Spleen (tissue), 11 donors: ENCODE measurements around the gene HNMT. TPM values are rescaled to one million over a fixed set of nuclear protein-coding genes. Genes with fewer than 3 reads are reported as not detected.

Experiments used
- DNase-seq: peaks from one replicate; pipeline ENCODE4 v3.0.0-alpha.2; 2020
- H3K27ac ChIP-seq, 8 donors: fragments of 200-600 bp; sonication (generic) in 7 of 8; 1 replicate in 4 of 8; 2 replicates in 4 of 8; pipeline versions ENCODE4 v1.5.0 to v1.8.0; 2016 to 2021; ENCODE audit warnings: inconsistent platforms in 4 of 8, mild to moderate bottlenecking in 4 of 8, moderate library complexity in 1 of 8
- H3K27me3 ChIP-seq, 7 donors: fragments of 200-600 bp; sonication (generic) in 6 of 7; replicated peaks in 1 of 7; 1 replicate in 4 of 7; 2 replicates in 3 of 7; pipeline versions ENCODE4 v1.5.0 to v1.8.0; 2016 to 2021; ENCODE audit warnings: inconsistent platforms in 3 of 7, mild to moderate bottlenecking in 1 of 7
- H3K36me3 ChIP-seq, 6 donors: fragments of 200-600 bp; sonication (generic) in 5 of 6; 1 replicate in 4 of 6; 2 replicates in 2 of 6; pipeline versions ENCODE4 v1.5.0 to v1.8.0; 2016 to 2021; ENCODE audit warnings: inconsistent platforms in 2 of 6
- H3K4me1 ChIP-seq, 6 donors: fragments of 200-600 bp; sonication (generic) in 5 of 6; 1 replicate in 3 of 6; 2 replicates in 3 of 6; pipeline versions ENCODE4 v1.5.0 to v1.8.0; 2016 to 2021; ENCODE audit warnings: inconsistent platforms in 3 of 6
- H3K4me3 ChIP-seq, 8 donors: fragments of 200-600 bp; sonication (generic) in 7 of 8; 1 replicate in 4 of 8; 2 replicates in 4 of 8; pipeline versions ENCODE4 v1.5.0 to v1.8.0; 2016 to 2021; ENCODE audit warnings: inconsistent platforms in 4 of 8, mild to moderate bottlenecking in 4 of 8, moderate library complexity in 2 of 8
- H3K9me3 ChIP-seq, 8 donors: fragments of 200-600 bp; sonication (generic) in 7 of 8; 1 replicate in 4 of 8; 2 replicates in 4 of 8; pipeline versions ENCODE4 v1.5.0 to v1.8.0; 2016 to 2021; ENCODE audit warnings: inconsistent platforms in 4 of 8
- POLR2A ChIP-seq, 3 donors: fragments of 450-650 bp; IDR thresholded peaks; one replicate each; pipeline ENCODE4 v1.5.1; 2017; ENCODE audit warnings: antibody characterized with exemption in 3 of 3, mild to moderate bottlenecking in 1 of 3
- POLR2AphosphoS5 ChIP-seq, 3 donors: sonication (generic); formaldehyde crosslinking; IDR thresholded peaks; one replicate each; pipeline ENCODE4 v1.5.1; 2017; ENCODE audit warnings: antibody characterized with exemption in 3 of 3
- WGBS, 5 donors: extraction: QIAGEN DNeasy Blood & Tissue Kit in 3 of 5; methylation state at CpG; one replicate each; pipeline versions ENCODE4 v1.1.5 to v1.1.7; 2013 to 2018; 5-methylcytosine and 5-hydroxymethylcytosine counted together
- intact Hi-C: fragments of 100-400 bp; cut with DNase I; formaldehyde crosslinking; loops from one replicate; pipeline ENCODE4 v1.15.0; 2023; ENCODE audit warnings: low total_unique reads
- polyA plus RNA-seq, 3 donors: library from polyadenylated mRNA; stranded (reverse); fragments of 200-250 nt; gene quantifications; one replicate each; pipeline ENCODE4 v1.2.1, GENCODE V29; 2013
- total RNA-seq, 7 donors: library from RNA; depleted of rRNA in 3 of 7; stranded (reverse); fragments of >200 nt in 3 of 7; fragmentation: NEBNext Ultra II Directional in 4 of 7; extraction: Animal tissue kit (Norgen Biotek cat#: 25700) in 4 of 7; gene quantifications; one replicate each; pipeline versions ENCODE4 v1.1.0 to v1.2.1, GENCODE V29; 2016 to 2021
- TF ChIP-seq, protein P1 (sequence below), 11 experiments: fragments of 200-600 bp in 7 of 11; fragments of 450-650 bp in 4 of 11; sonication (generic) in 4 of 11; IDR thresholded peaks in 8 of 11; conservative IDR thresholded peaks in 3 of 11; 1 replicate in 7 of 11; 2 replicates in 4 of 11; pipeline versions ENCODE4 v1.4.0 to v1.8.0; 2016 to 2021; ENCODE audit warnings: antibody characterized with exemption in 11 of 11, inconsistent platforms in 4 of 11, mild to moderate bottlenecking in 1 of 11
- donor health status: healthy with polysubstance abuse.
- donor health status: DM: no; HTN: no; CAD: no; lungs with moderate emphysema.
- donor health status: DM: no; HTN: no; CAD: no.
- donor health status: Bipolar disorder and iron deficiency.
- donor health status: healthy.
- donor health status: DM: no; HTN: no; CAD: no.
- donor health status: DM: yes; HTN: yes; CAD: no.

The HNMT gene
- total and polyA plus RNA-seq, 10 donors: 31.2 to 74.2 (median 45.6) TPM

- Histone ChIP-seq H3K4me3 (no peak overlapping the region), H3K9me3 (no peaks in the 10 kb centered on the region), H3K27me3 (no peaks in the 10 kb centered on the region), H3K27ac (no peak overlapping the region), H3K4me1 (no peaks in the 10 kb centered on the region), H3K36me3 (no peaks in the 10 kb centered on the region)
- no peak for TF ChIP-seq POLR2AphosphoS5 (IDR thresholded peaks at IDR 0.05)
- intact Hi-C loops: no loop called here
- DNase-seq: no peak
Observed at GRCh38 chr2:137946227-137946626, 18.0 kb upstream of the HNMT start.

GRCh38 chr2:137947032-137947727 lies 17.1 kb upstream of the HNMT start:
- TF ChIP-seq, protein P1, sequence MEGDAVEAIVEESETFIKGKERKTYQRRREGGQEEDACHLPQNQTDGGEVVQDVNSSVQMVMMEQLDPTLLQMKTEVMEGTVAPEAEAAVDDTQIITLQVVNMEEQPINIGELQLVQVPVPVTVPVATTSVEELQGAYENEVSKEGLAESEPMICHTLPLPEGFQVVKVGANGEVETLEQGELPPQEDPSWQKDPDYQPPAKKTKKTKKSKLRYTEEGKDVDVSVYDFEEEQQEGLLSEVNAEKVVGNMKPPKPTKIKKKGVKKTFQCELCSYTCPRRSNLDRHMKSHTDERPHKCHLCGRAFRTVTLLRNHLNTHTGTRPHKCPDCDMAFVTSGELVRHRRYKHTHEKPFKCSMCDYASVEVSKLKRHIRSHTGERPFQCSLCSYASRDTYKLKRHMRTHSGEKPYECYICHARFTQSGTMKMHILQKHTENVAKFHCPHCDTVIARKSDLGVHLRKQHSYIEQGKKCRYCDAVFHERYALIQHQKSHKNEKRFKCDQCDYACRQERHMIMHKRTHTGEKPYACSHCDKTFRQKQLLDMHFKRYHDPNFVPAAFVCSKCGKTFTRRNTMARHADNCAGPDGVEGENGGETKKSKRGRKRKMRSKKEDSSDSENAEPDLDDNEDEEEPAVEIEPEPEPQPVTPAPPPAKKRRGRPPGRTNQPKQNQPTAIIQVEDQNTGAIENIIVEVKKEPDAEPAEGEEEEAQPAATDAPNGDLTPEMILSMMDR (IDR thresholded peaks at IDR 0.05 in 8 of 11, conservative IDR thresholded peaks at IDR 0.05 in 3 of 11): no peak
- TF ChIP-seq POLR2A (IDR thresholded peaks at IDR 0.05): no peak
- TF ChIP-seq POLR2AphosphoS5 (IDR thresholded peaks at IDR 0.05): no peak
- DNase-seq: no peak
- intact Hi-C loops: no loop called here
- H3K27ac ChIP-seq: no peak overlapping the region
- 79 to 94% (median 83%) methylated on average over 3 of the region's 3 CpGs for WGBS, 5 donors
- H3K27me3 ChIP-seq: no peaks in the 10 kb centered on the region
- H3K4me1 ChIP-seq: no peaks in the 10 kb centered on the region
- no peak overlapping the region for H3K4me3 ChIP-seq
- H3K36me3 ChIP-seq: no peaks in the 10 kb centered on the region
- no peaks in the 10 kb centered on the region for H3K9me3 ChIP-seq

DNA sequence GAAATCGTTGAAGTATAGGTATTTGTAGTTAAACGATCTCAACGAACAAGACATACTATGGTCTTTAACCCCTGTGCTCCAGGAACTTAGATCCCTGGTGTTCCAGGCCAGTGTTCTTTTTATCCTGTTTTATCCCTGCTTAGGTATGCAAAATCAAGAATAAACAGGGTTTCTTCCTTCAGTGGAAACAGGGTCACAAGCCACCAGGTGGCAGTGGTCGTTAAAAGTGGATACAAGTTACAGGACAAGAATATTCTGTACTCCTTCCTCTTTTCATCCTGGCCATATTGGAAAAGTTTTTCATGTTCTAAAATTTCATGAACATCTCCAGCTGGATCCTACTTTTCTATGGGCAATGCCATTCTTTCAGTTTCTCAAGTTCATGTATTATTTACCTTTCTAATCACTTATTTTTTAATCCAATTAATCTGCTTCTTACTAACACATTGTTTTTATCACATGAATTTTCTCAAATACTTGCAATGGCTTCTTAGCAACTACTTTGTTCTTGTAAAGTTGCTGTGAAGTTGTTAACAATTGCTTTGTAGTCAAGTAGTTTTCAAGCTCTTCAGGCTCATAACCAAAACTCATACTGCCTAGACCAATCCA lies 16.4 kb upstream of the HNMT start:
- H3K27ac ChIP-seq: no peak overlapping the region
- WGBS, 5 donors: 36 to 46% (median 42%) methylated on average over 4 of the region's 4 CpGs
- DNase-seq: no peak
- H3K4me3 ChIP-seq: no peak overlapping the region
- H3K27me3 ChIP-seq: no peaks in the 10 kb centered on the region
- no peak for TF ChIP-seq POLR2A (IDR thresholded peaks at IDR 0.05)
- TF ChIP-seq, protein P1 (IDR thresholded peaks at IDR 0.05 in 8 of 11, conservative IDR thresholded peaks at IDR 0.05 in 3 of 11): peak in 8 of 11 experiments; percentile 35 to 67 (median 54)
- no peak for TF ChIP-seq POLR2AphosphoS5 (IDR thresholded peaks at IDR 0.05)
- no peaks in the 10 kb centered on the region for H3K36me3 ChIP-seq
- H3K9me3 ChIP-seq: no peaks in the 10 kb centered on the region
- H3K4me1 ChIP-seq: peaks cover 0 to 1% (median 0%) of the 10 kb centered on the region in 6 donors
- intact Hi-C loops: no loop called here

DNA sequence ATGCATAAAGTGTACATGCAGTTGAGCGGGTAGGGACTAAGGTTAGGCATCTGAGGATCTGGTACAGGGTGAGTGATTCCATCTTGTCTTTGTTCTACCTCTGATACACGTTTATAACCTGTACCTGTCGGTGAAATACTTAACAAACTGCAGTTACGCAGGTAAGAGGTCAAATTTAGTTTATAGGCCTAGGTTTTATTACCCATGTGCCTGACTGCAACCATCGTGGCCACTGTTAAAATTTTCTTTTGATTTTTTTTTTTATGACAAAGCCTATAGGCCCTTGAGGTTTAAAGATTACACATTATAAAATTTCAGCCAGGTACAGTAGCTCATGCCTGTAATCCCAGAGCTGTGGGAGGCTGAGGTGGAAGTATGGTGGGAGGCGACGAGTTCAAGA lies 15.4 kb upstream of the HNMT start:
- DNase-seq: no peak
- Histone ChIP-seq H3K27me3 (no peaks in the 10 kb centered on the region), H3K27ac (no peak overlapping the region), H3K4me3 (no peak overlapping the region), H3K36me3 (no peaks in the 10 kb centered on the region), H3K4me1 (peaks cover 0 to 3% (median 0%) of the 10 kb centered on the region in 6 donors), H3K9me3 (no peaks in the 10 kb centered on the region)
- WGBS, 5 donors: 65 to 80% (median 78%) methylated on average over 7 of the region's 7 CpGs
- intact Hi-C loops: no loop called here
- TF ChIP-seq POLR2AphosphoS5 (IDR thresholded peaks at IDR 0.05): no peak
- TF ChIP-seq, protein P1 (IDR thresholded peaks at IDR 0.05 in 8 of 11, conservative IDR thresholded peaks at IDR 0.05 in 3 of 11): no peak
- no peak for TF ChIP-seq POLR2A (IDR thresholded peaks at IDR 0.05)
